GM23338 (cell line): Measurements from ENCODE around the gene WNT1. TPM values are rescaled to one million over a fixed set of nuclear protein-coding genes. Genes with fewer than 3 reads are reported as not detected.

Experiments used
- ATAC-seq: fragments of 200-7000 bp; cut with Tn5 transposase; 3 replicates; pipeline ENCODE4 v1.9.1; 2020
- DNase-seq: peaks from one replicate; pipeline ENCODE4 v3.0.0-alpha.2; 2015; ENCODE audit warnings: low spot score
- H2AFZ ChIP-seq: fragments of 200-600 bp; sonication (generic); 2 replicates; pipeline ENCODE4 v1.8.0; 2016; ENCODE audit warnings: antibody characterized with exemption, mild to moderate bottlenecking, moderate library complexity
- H3F3A ChIP-seq: fragments of 200-600 bp; sonication (generic); replicated peaks from 2 replicates; pipeline ENCODE4 v1.8.0; 2017; ENCODE audit warnings: antibody characterized with exemption, mixed run types, low read depth
- H3K27ac ChIP-seq: fragments of 200-600 bp; sonication (generic); 2 replicates; pipeline ENCODE4 v1.6.1; 2016; ENCODE audit warnings: low read depth
- H3K27me3 ChIP-seq: fragments of 200-600 bp; sonication (generic); 2 replicates; pipeline ENCODE4 v1.8.0; 2016; ENCODE audit warnings: mild to moderate bottlenecking, mixed run types, moderate library complexity; ENCODE audit not compliant: insufficient read depth
- H3K36me3 ChIP-seq: fragments of 200-600 bp; sonication (generic); 2 replicates; pipeline ENCODE4 v1.8.0; 2016; ENCODE audit warnings: mild to moderate bottlenecking; ENCODE audit not compliant: insufficient read depth
- H3K4me1 ChIP-seq: fragments of 200-600 bp; sonication (generic); 2 replicates; pipeline ENCODE4 v1.8.0; 2016; ENCODE audit warnings: mild to moderate bottlenecking, moderate library complexity; ENCODE audit not compliant: insufficient read depth
- H3K4me2 ChIP-seq: fragments of 200-600 bp; sonication (generic); 2 replicates; pipeline ENCODE4 v1.7.1; 2017; ENCODE audit warnings: mixed run types
- H3K4me3 ChIP-seq: fragments of 200-600 bp; sonication (generic); 2 replicates; pipeline ENCODE4 v1.6.1; 2016; ENCODE audit warnings: mixed run types
- H3K79me2 ChIP-seq: fragments of 200-600 bp; sonication (generic); replicated peaks from 2 replicates; pipeline ENCODE4 v1.8.0; 2017; ENCODE audit warnings: mild to moderate bottlenecking; ENCODE audit not compliant: insufficient read depth
- H3K9me2 ChIP-seq: fragments of 200-600 bp; sonication (generic); 2 replicates; pipeline ENCODE4 v1.8.0; 2017; ENCODE audit not compliant: insufficient read depth
- H4K20me1 ChIP-seq: fragments of 200-600 bp; sonication (generic); replicated peaks from 2 replicates; pipeline ENCODE4 v1.8.0; 2017; ENCODE audit warnings: mild to moderate bottlenecking; ENCODE audit not compliant: insufficient read depth
- H3K27ac Mint-ChIP-seq: 2 replicates; pipeline ENCODE4 v1.8.0; 2020; ENCODE audit warnings: inconsistent platforms, mild to moderate bottlenecking, moderate library complexity, mixed read lengths
- H3K27me3 Mint-ChIP-seq: 3 replicates; pipeline ENCODE4 v1.8.0; 2022; ENCODE audit warnings: low read depth, mild to moderate bottlenecking, moderate library complexity, mixed read lengths, inconsistent platforms; ENCODE audit not compliant: insufficient read depth, poor library complexity
- H3K36me3 Mint-ChIP-seq: 3 replicates; pipeline ENCODE4 v1.8.0; 2021; ENCODE audit warnings: low read depth, mild to moderate bottlenecking, inconsistent platforms, moderate library complexity, mixed read lengths
- H3K4me1 Mint-ChIP-seq: 3 replicates; pipeline ENCODE4 v1.8.0; 2020; ENCODE audit warnings: mild to moderate bottlenecking, inconsistent platforms, mixed read lengths
- H3K4me3 Mint-ChIP-seq: 3 replicates; pipeline ENCODE4 v1.8.0; 2021; ENCODE audit warnings: moderate library complexity, mild to moderate bottlenecking, inconsistent platforms, mixed read lengths
- H3K9me3 Mint-ChIP-seq: 3 replicates; pipeline ENCODE4 v1.8.0; 2020; ENCODE audit warnings: moderate library complexity, mild to moderate bottlenecking, inconsistent platforms, mixed read lengths
- CREB1 ChIP-seq: fragments of 250-450 bp; sonication (Bioruptor Pico); IDR thresholded peaks from 2 replicates; pipeline ENCODE4 v1.5.0; 2020; ENCODE audit warnings: low read depth, mild to moderate bottlenecking, moderate library complexity
- CTCF ChIP-seq, 2 experiments: fragments of 200-600 bp in 1 of 2; sonication (generic) in 1 of 2; conservative IDR thresholded peaks; 2 replicates each; pipeline versions ENCODE4 v1.5.1 to v1.6.1; 2016 to 2017; ENCODE audit warnings: antibody characterized with exemption in 2 of 2, low read depth in 2 of 2, mild to moderate bottlenecking in 2 of 2, moderate library complexity in 1 of 2
- EZH2 ChIP-seq: fragments of 200-600 bp; sonication (generic); IDR thresholded peaks from one replicate; pipeline ENCODE4 v1.8.0; 2017; ENCODE audit warnings: antibody characterized with exemption, mild to moderate bottlenecking, low read depth; ENCODE audit not compliant: unreplicated experiment
- EZH2phosphoT487 ChIP-seq: fragments of 200-600 bp; sonication (generic); IDR thresholded peaks from one replicate; pipeline ENCODE4 v1.8.1; 2018; ENCODE audit warnings: antibody characterized with exemption; ENCODE audit not compliant: unreplicated experiment
- POLR2AphosphoS5 ChIP-seq: IDR thresholded peaks from 2 replicates; pipeline ENCODE4 v1.6.1; 2016; ENCODE audit warnings: antibody characterized with exemption, low read depth
- REST ChIP-seq: IDR thresholded peaks from one replicate; pipeline ENCODE4 v1.6.1; 2018; ENCODE audit warnings: antibody characterized with exemption; ENCODE audit not compliant: unreplicated experiment
- ZNF114 ChIP-seq: fragments of 250-450 bp; sonication (Bioruptor Pico); IDR thresholded peaks from 2 replicates; pipeline ENCODE4 v1.5.0; 2020; ENCODE audit warnings: mild to moderate bottlenecking, moderate library complexity
- ZNF462 ChIP-seq: fragments of 250-450 bp; sonication (Bioruptor Pico); IDR thresholded peaks from 2 replicates; pipeline ENCODE4 v1.5.0; 2020; ENCODE audit warnings: mild to moderate bottlenecking, moderate library complexity
- polyA plus RNA-seq: library from polyadenylated mRNA; unstranded; fragments of >200 nt; fragmentation: Nextera tagmentation; extraction: Ambion mirVana; gene quantifications from 2 replicates; pipeline ENCODE4 v1.2.1, GENCODE V29; 2016
- total RNA-seq: library from RNA; depleted of rRNA; stranded (reverse); fragments of >200 nt; shearing (Covaris generic); gene quantifications from 2 replicates; pipeline ENCODE4 v1.2.3, GENCODE V29; 2014

Gene WNT1
- total and polyA plus RNA-seq, 2 experiments from 2014 or later, result not detected

- peaks cover 18% of the 10 kb centered on the region; the same call in 2 of the 3 replicates for H3K4me1 Mint-ChIP-seq
- Histone ChIP-seq H3K79me2 (no peaks in the 10 kb centered on the region), H4K20me1 (peaks cover 9% of the 10 kb centered on the region), H3K4me1 (peaks cover 5% of the 10 kb centered on the region; the same call in 1 of the 2 replicates), H2AFZ (no peak overlapping the region), H3K4me2 (no peak overlapping the region), H3K36me3 (peaks cover 30% of the 10 kb centered on the region), H3K4me3 (no peak overlapping the region), H3K27me3 (no peaks in the 10 kb centered on the region), H3F3A (peaks cover 16% of the 10 kb centered on the region; the same call in 1 of the 2 replicates), H3K27ac (no peak overlapping the region), H3K9me2 (no peaks in the 10 kb centered on the region)
- H3K27ac Mint-ChIP-seq, result no peak overlapping the region
- H3K27me3 Mint-ChIP-seq, result peaks cover 17% of the 10 kb centered on the region
- no peak for DNase-seq
- H3K36me3 Mint-ChIP-seq, result peaks cover 40% of the 10 kb centered on the region
- H3K4me3 Mint-ChIP-seq, result no peak overlapping the region
- no peak for TF ChIP-seq CREB1 (CRISPR knock-in tag)
- TF ChIP-seq EZH2phosphoT487, result no peak
- no peak for TF ChIP-seq REST
- no peak for TF ChIP-seq CTCF (conservative IDR thresholded peaks at IDR 0.05; ENCODE audit: low read depth in 2 of 2)
- TF ChIP-seq ZNF462 (CRISPR knock-in tag), result no peak
- no peak for TF ChIP-seq ZNF114 (CRISPR knock-in tag)
- TF ChIP-seq EZH2, result no peak
- no peak for TF ChIP-seq POLR2AphosphoS5
- H3K9me3 Mint-ChIP-seq, result no peaks in the 10 kb centered on the region
- ATAC-seq, result no peak
Measured at GRCh38 chr12:49020441-49020840, 42.3 kb downstream of the WNT1 start.
